ENCODE data around the gene FXYD7. TPM values are rescaled to one million over a fixed set of nuclear protein-coding genes. Genes with fewer than 3 reads are reported as not detected.

FXYD7 gene
- total RNA-seq, 2 donors from 2014 or later: 1.1 TPM; not detected in 1

- Mint-ChIP-seq H3K27ac (no peak overlapping the region), H3K36me3 (ENCODE audit: low read depth) (peaks cover 5% of the 10 kb centered on the region), H3K4me1 (peaks cover 6% of the 10 kb centered on the region), H3K9me3 (no peaks in the 10 kb centered on the region), H3K27me3 (ENCODE audit: insufficient read depth) (peaks cover 36% of the 10 kb centered on the region), H3K4me3 (peak overlapping the region; percentile 86)
- Histone ChIP-seq H3K27ac (ENCODE audit: low read depth, low read length) (no peak overlapping the region), H3K4me3 (ENCODE audit: low read length) (peak overlapping the region; percentile 78), H3K9me3 (ENCODE audit: control insufficient read depth, low read length) (no peaks in the 10 kb centered on the region), H3K4me1 (ENCODE audit: control insufficient read depth, insufficient read depth, low read length) (no peaks in the 10 kb centered on the region), H3K27me3 (ENCODE audit: control insufficient read depth, insufficient read depth, low read length, poor library complexity, severe bottlenecking) (peaks cover 27% of the 10 kb centered on the region), H3K36me3 (ENCODE audit: control insufficient read depth, insufficient read depth, low read length) (no peaks in the 10 kb centered on the region), H3K9ac (ENCODE audit: extremely low read depth, low read length, poor library complexity, severe bottlenecking) (no peak overlapping the region)
- WGBS, 2 experiments (ENCODE audit: insufficient coverage in 1 of 2, insufficient read length in 1 of 2): 7 to 40% methylated on average over 1 to 35 of the region's 36 CpGs
- peak; percentile 88 for DNase-seq
- peak; percentile 83 for TF ChIP-seq CTCF (conservative IDR thresholded peaks at IDR 0.05)
These were observed 10.9 kb downstream of the FXYD7 start for GRCh38 chr19:35153701-35154524.

- Mint-ChIP-seq H3K27ac (peak within 1 kb of the TSS; percentile 59), H3K4me3 (peak within 1 kb of the TSS; percentile 86), H3K4me1 (peaks cover 6% of the 10 kb centered on the region), H3K36me3 (ENCODE audit: low read depth) (peaks cover 11% of the 10 kb centered on the region), H3K27me3 (ENCODE audit: insufficient read depth) (peaks cover 36% of the 10 kb centered on the region), H3K9me3 (no peaks in the 10 kb centered on the region)
- DNase-seq: peak; percentile 87
- 0 to 2% methylated on average over 8 to 49 of the region's 49 CpGs for WGBS, 2 experiments (ENCODE audit: insufficient coverage in 1 of 2, insufficient read length in 1 of 2)
- no peaks in the 10 kb centered on the region for H3K4me1 ChIP-seq (ENCODE audit: control insufficient read depth, insufficient read depth, low read length)
- H3K36me3 ChIP-seq (ENCODE audit: control insufficient read depth, insufficient read depth, low read length): no peaks in the 10 kb centered on the region
- peaks cover 27% of the 10 kb centered on the region for H3K27me3 ChIP-seq (ENCODE audit: control insufficient read depth, insufficient read depth, low read length, poor library complexity, severe bottlenecking)
- H3K27ac ChIP-seq (ENCODE audit: low read depth, low read length): no peak within 1 kb of the TSS
- H3K9ac ChIP-seq (ENCODE audit: extremely low read depth, low read length, poor library complexity, severe bottlenecking): peak within 1 kb of the TSS; percentile 15
- peak within 1 kb of the TSS; percentile 78 for H3K4me3 ChIP-seq (ENCODE audit: low read length)
- peak; percentile 36 for TF ChIP-seq CTCF (conservative IDR thresholded peaks at IDR 0.05)
- no peaks in the 10 kb centered on the region for H3K9me3 ChIP-seq (ENCODE audit: control insufficient read depth, low read length)
These were observed 11.7 kb downstream of the FXYD7 start, which contains the start of gene FXYD5 for GRCh38 chr19:35154525-35155406. TSS of gene FXYD5 (plus strand) at chr19:35154735. CDS start at chr19:35155551, 816 bp downstream.

GRCh38 chr19:35155441-35155840, 12.4 kb downstream of the FXYD7 start:
- no peaks in the 10 kb centered on the region for H3K9me3 ChIP-seq (ENCODE audit: control insufficient read depth, low read length)
- no peak overlapping the region for H3K27ac ChIP-seq (ENCODE audit: low read depth, low read length)
- TF ChIP-seq CTCF (conservative IDR thresholded peaks at IDR 0.05): no peak
- WGBS, 2 experiments (ENCODE audit: insufficient coverage in 1 of 2, insufficient read length in 1 of 2): 39 to 42% methylated on average over 10 to 17 of the region's 17 CpGs
- H3K36me3 ChIP-seq (ENCODE audit: control insufficient read depth, insufficient read depth, low read length): no peaks in the 10 kb centered on the region
- H3K9me3 Mint-ChIP-seq: no peaks in the 10 kb centered on the region
- H3K9ac ChIP-seq (ENCODE audit: extremely low read depth, low read length, poor library complexity, severe bottlenecking): peak overlapping the region; percentile 15
- peaks cover 27% of the 10 kb centered on the region for H3K27me3 ChIP-seq (ENCODE audit: control insufficient read depth, insufficient read depth, low read length, poor library complexity, severe bottlenecking)
- no peaks in the 10 kb centered on the region for H3K4me1 ChIP-seq (ENCODE audit: control insufficient read depth, insufficient read depth, low read length)
- peaks cover 36% of the 10 kb centered on the region for H3K27me3 Mint-ChIP-seq (ENCODE audit: insufficient read depth)
- peak overlapping the region; percentile 78 for H3K4me3 ChIP-seq (ENCODE audit: low read length)
- H3K27ac Mint-ChIP-seq: no peak overlapping the region
- peak overlapping the region; percentile 86 for H3K4me3 Mint-ChIP-seq
- no peak for DNase-seq
- peaks cover 6% of the 10 kb centered on the region for H3K4me1 Mint-ChIP-seq
- H3K36me3 Mint-ChIP-seq (ENCODE audit: low read depth): peaks cover 11% of the 10 kb centered on the region

Measured in endodermal cell (in vitro differentiated cells).